NCI-H2029 (cell line): ENCODE data around the gene PPP1R12C.
"Not testable (repeated sequence)": the region's sequence is repeated elsewhere in the genome, so short reads cannot be mapped to it uniquely, and the experiment has no call there.

ENCODE experiments used
- DNase-seq: peaks from one replicate; lab custom pipeline; 2025; lab: John Stamatoyannopoulos, UW

PPP1R12C gene

DNA sequence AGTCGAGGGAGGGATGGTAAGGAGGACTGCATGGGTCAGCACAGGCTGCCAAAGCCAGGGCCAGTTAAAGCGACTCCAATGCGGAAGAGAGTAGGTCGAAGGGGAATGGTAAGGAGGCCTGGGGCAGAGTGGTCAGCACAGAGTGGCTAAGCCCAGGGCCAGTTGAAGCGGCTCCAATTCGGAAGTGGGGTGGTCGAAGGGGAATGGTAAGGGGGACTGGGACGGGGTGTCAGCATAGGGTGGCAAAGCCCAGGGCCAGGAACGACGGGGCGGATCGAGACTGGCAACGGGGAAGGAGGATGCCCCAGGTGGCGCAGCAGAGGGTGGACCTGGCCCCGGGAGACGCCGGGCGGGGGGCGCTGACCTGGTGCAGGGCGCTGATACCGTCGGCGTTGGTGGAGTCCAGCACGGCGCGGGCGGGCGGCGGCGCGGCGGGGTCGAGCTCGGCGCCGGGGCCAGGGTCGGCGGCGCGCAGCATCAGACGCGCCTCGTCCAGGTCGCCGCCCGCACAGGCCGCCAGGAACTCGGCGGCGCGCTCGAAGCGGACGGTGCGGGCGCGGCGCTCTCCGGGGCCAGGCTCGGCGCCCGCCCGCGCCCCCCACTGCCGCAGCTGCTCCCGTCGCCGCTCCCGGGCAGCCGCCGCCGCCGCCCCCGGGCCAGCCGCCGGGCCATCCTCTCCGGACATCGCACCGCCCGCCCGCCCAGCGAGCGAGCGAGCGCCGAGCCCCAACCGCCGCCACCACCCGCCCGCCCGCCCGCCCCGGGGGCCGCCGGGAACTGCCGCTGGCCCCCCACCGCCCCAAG is at the start of gene PPP1R12C:
TSS of gene PPP1R12C (minus strand) at position 779 of the 804 bp plus-strand sequence. CDS start at position 685, 94 bp downstream.
- no peak for DNase-seq

DNA sequence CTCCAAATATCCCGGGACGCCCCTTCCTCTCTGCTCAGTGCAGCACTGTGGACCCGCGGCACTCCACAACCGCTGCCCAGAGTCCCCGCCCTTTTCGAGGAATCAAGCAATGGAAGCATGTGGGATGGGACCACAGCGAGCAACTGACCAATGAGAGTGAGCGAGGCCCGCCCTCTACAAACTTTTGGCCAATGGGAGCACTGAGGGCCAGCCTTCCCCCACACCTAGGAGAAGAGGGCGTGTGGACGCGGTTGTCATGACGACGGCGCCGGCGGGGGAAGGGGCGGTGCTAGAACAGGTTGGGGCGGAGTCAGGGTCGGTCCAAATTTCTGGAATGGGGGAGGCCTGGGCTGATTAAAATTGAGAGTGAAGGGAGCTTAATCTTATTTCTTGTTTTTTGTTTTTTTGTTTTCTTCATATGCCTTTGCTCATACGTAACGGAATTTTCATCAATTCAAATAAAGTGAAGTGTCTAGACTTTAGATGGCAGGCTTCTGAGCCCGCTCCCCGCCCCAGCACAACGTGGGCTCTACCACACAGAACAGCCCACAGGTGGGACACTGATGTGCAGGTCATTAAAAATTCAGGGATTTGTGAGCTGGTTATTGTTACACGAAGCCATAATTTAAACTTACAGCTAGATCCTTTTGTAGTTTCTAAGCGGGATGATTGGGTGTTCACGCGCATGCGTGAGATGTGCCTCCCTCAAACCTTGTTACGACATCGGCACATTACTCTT is 49.3 kb upstream of the PPP1R12C start, which contains the start of gene DNAAF3:
TSS of gene DNAAF3 (minus strand) at position 84 of the 739 bp plus-strand sequence. CDS start 200 bp downstream, outside the sequence.
- peak; percentile 96 for DNase-seq

DNA sequence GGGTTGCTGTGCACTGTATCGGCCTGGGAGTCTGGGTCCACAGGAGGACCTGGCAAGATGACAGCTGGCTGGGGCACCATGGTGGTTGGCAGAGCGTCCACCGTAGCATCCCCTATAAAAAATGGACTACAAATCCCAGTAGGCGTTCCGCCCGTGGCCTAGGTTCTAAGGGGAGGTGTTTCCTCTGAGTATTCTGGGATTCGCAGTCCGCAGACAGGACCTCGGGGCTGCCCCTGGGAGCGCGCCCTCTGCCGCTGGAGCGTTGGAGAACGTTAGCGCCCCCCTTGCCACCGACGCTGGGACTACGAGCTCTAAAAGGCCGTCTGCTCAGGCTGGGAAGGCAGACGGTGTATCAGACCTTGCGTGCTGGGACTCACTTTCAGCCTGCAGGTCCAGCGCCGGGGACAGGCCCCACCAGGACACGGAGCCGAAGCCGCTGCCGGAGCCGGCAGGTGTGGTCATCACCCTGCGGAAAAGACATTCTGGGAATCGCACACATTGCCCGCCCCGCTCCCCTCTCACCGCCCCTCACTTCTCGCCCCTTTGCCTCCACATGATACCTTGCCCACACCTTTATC is 48.6 kb upstream of the PPP1R12C start:
- peak; percentile 46 for DNase-seq

DNA sequence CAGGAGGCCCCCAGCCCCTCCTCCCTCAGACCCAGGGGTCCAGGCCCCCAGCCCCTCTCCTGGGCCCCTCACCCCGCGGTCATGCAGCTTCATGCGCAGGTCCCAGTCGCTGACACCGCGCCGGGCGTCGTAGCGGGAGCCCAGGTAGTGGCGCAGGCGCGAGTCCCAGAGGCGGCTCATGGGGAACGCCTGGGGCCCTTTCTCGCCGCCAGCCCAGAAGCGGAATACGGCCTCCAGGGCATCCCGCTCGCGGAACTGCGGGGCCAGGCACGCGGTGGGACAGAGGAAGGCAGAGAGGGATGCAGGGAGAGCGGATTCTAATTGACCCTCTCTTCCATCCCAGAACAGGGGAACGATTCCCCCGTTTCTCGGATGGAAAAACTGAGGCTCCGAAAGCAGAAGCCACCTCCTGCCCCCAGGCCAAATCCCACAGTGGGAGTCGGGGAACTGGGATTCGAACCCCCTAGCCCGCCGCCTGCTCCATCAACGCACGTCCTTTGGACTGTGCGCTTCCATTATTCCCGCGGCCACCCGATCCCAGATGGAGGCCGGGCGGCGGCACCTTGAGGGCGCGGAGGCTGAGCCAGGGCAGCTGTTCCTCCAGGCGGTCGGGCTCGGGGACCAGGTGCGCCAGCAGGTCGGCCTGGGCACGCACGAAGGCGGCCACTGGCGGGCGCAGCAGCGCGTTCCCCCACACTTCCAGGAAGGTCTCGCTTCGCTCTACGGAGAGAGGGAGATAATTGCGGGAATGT is 44.3 kb upstream of the PPP1R12C start:
- DNase-seq: no peak

DNA sequence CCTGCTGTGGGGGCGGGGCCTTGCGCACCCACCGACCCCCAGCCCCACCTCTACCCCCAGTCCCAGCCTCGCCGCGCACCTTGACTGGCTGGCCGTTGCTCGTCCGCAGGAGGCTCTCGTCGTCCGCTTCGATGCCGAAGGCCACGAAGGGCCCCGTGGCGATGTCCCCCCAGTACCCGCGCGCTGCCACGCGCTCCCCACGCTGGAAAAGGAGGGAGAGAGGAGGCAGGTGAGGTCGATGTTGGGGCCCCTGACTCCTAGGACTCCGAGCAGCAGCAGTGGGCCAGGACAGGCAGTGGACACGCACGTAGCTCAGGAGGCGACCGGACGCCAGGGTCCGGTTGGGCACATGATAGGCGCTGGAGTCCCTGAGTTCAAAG is 43.5 kb upstream of the PPP1R12C start:
- no peak for DNase-seq

DNA sequence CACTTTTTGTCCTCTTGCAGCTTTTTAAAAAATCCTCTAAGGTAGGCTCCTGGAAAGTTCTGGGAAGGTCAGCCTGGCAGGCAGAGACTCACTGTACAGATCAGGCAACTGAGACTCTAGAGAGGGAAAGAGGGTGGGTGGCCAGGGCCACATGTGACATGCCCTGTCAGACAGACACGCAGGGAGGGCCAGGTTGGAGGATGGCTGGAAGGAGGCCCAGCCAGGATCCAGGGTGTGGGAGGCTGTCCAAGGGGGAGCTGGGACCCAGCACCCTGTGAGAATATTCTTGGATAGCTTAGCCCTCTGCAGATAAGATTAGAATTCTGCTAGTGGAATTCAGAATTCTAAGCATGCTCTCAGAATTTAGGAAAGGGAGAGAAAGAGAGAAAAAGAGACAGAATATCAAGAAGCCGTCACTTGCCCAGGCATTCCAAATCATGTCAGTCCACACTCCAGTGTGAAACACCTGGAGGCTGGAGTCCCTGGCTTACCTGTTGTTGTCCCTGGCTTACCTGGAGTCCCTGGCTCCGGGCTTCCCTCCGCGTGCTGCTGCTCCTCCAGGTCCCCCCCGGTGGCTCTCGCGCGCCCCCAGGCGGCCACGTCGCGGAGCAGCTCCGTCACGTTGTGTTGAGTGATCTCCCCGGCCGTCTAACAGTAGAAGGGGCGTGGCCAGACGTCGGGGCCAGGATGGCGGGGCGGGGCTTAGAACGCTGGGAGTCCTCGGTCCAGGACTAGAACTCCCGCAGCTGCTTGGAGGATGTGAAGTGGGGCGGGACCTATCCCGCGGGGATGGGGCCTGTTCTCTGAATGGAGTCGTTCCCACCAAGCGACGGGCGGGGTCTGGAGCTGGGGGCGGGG is 42.9 kb upstream of the PPP1R12C start:
- DNase-seq: peak; percentile 92

DNA sequence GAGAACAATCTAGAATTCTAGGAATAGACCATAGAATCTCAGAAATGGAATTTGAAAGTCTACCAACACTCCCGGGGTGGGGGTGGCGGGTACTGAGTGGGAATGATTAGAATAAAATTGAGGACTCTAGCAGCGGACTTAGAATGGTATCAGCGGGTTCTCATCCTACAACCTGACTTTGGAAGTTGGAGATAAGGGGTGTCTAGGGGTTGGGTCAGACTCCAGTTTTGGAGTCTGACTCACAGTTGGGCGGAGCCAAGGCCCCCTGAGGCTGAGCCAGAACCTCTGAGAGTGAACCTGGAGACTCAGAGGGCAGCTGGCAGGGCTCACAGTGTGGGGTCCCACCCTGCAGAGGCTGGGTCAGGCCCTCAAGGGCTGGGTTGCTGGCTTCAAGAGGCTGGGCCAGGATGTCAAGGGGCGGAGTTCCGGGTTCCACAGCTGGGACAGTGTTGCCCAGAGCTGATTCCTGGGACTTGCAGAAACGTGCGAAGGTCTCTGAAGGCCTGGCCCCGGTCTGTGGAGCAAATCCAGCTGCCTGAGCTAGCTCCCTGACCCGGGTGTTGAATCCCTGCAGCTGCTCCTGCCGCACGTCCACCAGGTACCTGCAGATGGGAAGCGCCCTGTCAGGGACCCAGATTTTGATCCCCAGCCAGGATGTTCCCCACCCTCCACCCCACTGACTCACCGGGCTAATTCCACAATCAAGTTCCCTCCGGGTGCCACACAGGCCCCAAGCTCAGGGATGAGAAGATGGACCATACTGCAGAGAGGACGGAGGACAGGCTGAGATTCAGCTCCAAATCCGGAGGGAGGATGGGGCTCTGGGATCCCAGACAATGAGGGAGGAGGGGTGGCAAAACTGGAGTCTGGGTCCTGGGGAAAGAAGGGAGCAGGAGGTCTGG is 41.7 kb upstream of the PPP1R12C start:
- no peak for DNase-seq

DNA sequence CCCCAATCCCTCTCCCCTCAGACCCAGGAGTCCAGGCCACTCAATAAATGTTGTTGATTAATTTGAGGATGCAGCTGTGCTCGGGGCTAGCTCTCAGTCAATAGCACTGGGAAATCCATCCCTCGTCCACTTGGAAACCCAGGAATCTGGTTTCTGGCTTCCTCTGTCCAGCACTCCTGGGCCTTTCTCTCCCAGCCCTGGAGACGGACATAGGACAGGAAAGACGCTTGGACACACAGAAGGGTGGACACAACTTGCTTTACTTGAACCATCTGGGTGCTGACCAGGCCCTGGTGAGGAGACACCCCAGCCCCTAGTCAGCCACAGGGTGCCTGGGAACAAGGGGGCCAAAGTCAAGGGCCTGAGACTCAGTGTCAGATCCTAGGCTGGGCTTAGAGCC is 41.0 kb upstream of the PPP1R12C start:
- DNase-seq: no peak

DNA sequence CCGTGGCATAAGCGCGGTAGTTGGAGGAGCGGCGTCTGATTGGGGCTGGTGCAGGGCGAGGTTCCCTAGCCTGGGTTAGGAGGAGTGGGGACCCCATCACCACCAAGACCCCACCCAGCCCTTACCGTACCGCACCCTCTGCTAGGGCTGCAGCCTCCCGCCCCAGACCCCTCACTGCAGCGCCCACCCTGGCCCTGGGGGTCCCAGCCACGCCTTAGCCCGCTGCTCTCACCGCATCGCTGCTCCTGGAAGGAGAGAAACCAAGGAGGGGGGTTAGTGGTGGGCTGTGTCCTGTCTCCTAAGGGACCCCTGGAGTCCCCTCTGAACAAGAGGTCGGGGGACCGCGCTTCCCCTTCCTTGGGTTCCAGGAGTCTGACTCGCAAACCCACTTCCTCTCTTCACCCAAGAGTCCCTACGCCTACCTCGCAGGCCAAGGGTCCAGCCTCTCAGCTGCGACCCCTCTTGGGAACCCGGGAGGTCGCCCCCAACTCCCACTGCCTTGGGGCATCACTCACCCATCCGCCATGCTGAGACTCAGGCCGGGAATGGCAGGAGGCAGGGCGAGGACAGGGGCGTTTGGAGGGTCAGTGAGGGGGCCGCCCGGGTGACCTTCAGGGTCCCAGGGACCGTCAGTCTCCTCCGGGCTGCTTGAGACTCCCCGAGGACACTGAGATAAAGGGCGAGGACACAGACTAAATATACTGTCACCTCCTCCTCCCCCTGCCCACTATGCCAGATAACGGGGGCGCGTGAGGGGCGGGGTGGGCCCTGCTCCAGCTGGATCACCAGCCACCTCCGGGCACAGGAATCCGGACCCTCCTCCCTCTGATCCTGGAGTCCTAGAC is 39.8 kb upstream of the PPP1R12C start, which contains the start of gene TNNI3:
TSS of gene TNNI3 (minus strand) at position 669 of the 845 bp plus-strand sequence. CDS start at position 526, 143 bp downstream.
- no peak for DNase-seq

DNA sequence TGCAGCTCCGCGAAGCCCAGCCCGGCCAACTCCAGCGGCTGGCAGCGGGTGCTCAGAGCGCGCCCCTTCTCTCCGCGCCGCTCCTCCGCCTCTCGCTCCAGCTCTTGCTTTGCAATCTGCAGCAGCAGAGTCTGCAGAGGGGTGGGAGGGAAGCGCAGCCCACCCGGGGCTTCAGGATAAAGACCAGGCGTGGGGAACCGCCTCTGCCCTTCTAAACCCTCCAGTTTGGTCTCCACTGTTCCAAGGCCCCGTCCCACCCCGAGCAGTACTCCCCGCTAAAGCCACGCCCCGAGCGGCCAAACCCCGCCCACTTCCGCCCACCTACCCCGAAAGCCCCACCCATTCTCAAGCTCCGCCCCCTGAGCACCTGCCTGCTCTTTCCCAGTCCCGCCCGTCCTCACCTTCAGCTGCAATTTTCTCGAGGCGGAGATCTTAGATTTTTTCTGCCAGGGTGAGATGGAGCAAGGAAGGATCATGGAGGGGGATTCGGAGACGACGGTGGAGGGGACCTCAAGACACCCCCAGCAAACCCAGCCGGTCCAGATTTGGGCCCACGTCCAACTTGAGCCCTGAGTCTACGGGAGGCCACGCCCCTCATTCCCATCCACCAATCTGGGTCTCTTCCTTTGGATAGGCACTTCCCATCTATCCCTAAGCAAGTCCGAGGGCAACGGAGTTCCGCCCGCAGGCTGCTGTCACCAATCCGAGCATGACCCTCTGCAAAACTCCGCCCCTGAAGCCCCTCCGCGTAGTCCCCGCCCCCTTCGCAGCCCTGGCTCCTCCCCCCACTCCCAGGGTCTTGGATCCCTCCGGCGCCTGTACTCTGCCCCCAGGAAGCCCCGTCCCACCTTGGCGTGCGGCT is 39.0 kb upstream of the PPP1R12C start:
- DNase-seq: peak; percentile 33

DNA sequence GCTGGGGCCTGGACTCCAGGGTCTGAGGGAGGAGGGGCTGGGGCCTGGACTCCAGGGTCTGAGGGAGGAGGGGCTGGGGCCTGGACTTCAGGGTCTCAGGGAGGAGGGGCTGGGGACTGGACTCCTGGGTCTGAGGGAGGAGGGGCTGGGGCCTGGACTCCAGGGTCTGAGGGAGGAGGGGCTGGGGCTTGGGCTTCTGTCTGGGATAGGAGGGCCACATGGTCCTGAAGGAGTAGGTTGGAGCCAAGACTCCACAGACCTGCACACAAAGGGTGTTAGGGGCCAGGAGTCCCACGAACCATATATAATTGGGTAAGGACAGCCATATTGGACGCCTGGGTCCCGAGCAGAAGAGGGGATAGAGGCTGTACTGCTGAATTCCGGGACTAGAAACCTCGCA is 38.3 kb upstream of the PPP1R12C start:
- DNase-seq: not testable (repeated sequence)

DNA sequence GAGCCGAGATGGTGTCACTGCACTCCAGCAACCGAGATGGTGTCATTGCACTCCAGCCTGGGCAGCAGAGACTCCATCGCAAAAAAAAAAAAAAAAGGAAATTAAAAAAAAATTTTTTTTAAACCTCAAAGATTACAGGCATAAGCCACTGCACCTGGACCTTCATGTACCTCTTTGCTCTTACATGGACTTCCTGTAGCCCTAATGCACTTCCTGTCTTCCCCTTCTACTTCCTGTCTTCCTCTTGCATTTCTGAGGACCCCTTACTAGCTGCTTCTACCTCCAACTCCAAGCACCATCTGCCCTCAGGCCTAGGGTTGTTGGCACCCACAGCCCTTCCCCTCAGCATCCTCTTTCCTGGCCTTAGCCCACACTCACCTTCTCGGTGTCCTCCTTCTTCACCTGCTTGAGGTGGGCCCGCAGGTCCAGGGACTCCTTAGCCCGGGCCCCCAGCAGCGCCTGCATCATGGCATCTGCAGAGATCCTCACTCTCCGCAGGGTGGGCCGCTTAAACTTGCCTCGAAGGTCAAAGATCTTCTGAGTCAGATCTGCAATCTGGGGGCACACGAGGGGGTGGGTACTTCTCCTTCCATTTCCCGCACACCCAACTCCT is 36.3 kb upstream of the PPP1R12C start:
- no peak for DNase-seq

DNA sequence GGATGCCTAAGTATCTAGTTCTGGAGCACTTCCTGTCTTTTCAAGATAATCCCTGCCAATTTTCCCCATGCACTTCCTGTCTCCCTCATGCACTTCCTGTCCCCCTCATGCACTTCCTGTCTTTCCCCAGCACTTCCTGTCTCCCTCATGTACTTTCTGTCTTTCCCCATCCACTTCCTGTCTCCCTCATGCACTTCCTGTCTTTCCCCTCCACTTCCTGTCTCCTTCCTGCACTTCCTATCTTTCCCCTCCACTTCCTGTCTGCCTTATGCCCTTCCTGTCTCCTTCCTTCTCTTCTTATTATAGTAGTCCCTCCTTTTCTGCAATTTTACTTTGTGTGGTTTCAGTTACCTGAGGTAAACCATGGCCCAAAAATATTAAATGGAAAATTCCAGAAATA is 34.6 kb upstream of the PPP1R12C start:
- DNase-seq: no peak

DNA sequence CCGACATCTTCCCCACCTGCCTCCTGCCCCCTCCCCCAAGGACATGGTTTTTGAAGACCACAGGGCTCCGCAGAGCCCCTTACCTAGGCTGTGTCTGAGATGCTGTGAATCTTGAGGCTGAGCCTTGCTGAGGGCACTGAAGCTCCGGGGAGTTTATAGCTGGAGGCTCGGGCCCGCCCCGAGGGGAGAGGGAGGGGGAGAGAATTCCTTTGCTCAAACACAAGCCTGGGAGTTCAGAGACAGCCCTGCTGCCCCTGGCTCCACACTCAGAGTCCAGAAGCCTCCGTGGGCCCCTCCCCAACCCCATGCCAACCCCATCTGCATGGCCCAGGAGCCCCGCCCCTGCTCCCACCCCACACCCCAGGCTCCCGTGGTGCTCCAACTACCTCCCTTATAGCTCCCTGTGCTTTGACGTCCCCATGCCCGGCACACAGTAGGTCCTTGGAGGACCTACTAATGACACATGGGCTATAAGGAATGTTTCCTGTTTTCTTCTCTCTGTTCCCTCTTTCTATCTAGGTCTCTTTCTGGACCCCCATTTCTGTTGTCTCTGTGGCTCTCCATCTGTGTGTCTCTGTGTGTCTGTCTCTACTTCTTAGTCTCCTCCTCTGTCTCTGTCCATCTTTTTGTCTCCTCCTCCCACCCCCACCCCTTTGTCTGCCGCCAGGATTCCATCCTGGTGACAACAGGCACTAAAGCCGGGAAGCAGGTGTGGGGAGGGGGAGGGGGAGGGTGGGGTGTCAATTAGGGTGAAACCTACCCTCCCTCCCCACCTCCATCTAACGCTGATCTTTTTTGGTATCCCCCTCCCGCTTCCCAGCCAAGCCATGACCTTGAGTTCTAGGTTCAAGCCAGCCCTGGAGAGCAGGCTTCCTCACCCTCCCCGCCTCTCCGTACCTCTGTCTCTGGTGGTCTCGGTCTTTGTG is 31.9 kb upstream of the PPP1R12C start, which contains the start of gene TNNT1:
TSS of gene TNNT1 (minus strand) at position 129 of the 926 bp plus-strand sequence. CDS start 2,049 bp downstream, outside the sequence.
- no peak for DNase-seq

DNA sequence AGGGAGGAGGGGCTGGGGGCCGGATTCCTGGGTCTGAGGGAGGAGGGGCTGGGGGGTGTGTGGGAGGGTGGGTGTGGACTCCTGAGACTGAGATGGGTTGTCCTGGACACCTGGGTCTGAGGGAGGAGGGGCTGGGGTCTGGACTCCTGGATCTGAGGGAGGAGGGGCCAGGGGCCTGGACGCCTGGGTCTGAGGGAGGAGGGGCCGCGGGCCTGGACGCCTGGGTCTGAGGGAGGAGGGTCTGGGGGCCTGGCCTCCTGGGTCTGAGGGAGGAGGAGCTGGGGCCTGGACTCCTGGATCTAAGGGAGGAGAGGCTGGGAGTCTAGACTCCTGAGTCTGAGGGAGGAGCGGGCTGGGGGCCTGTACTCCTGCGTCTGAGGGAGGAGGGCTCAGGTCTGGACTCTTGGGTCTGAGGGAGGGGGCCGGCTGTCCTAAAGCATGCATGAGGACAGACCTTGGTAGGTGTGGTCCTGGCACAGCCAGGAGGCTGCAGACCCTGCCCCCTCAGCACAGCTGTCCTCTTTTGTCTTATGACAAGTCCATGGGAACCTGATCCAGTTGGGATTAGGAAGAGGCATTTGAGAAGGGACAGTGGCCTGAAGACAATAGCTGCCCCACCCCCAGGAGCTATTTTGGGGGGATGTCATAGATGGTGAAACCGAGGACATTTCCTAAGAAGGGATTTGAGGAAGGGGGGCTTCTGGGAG is 30.3 kb upstream of the PPP1R12C start:
- no peak for DNase-seq
